ENCODE data around the gene PIAS2. TPM values are rescaled to one million over a fixed set of nuclear protein-coding genes. Genes with fewer than 3 reads are reported as not detected.
"Not testable (repeated sequence)": the region's sequence is repeated elsewhere in the genome, so short reads cannot be mapped to it uniquely, and the experiment has no call there.

Gene PIAS2
- polyA plus RNA-seq, 2 donors: 2.3 to 3.8 TPM

DNA sequence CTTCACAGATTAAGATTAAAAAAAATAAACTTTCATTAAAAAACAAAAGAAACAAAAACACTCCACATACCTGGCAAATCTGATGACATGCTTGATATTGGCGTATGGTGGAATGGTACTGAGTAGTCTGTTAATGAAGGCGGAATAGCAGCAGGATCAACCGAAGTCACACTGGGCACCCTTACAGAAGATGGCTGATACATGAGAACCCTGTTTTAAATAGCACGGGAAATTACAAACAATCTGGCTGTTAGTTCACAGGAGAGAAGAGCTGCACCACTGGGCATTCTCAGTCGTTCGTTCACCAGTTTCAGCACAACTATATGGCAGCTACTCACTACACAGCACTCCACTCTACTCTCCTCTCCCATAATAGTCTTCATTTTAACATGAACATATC lies 96.4 kb downstream of the PIAS2 start:
- Histone ChIP-seq H3K4me1 (ENCODE audit: control insufficient read depth in 2 of 2, insufficient read depth in 2 of 2, low read length in 1 of 2) (no peaks in the 10 kb centered on the region), H3K27ac (ENCODE audit: low read depth in 2 of 2, low read length in 1 of 2) (no peak overlapping the region), H3K9me3 (ENCODE audit: control insufficient read depth in 2 of 2, insufficient read depth in 1 of 2, low read depth in 1 of 2, low read length in 1 of 2) (no peaks in the 10 kb centered on the region), H3K4me3 (ENCODE audit: low read depth in 1 of 2, low read length in 2 of 2) (no peak overlapping the region), H3K36me3 (ENCODE audit: control insufficient read depth in 2 of 2, insufficient read depth in 2 of 2, low read length in 1 of 2) (peaks cover 2 to 3% of the 10 kb centered on the region in 2 donors), H3K27me3 (ENCODE audit: control insufficient read depth in 1 of 2, insufficient read depth in 2 of 2, low read length in 2 of 2) (no peaks in the 10 kb centered on the region)
- WGBS, 2 donors: 95 to 96% methylated on average over 6 of the region's 6 CpGs

DNA sequence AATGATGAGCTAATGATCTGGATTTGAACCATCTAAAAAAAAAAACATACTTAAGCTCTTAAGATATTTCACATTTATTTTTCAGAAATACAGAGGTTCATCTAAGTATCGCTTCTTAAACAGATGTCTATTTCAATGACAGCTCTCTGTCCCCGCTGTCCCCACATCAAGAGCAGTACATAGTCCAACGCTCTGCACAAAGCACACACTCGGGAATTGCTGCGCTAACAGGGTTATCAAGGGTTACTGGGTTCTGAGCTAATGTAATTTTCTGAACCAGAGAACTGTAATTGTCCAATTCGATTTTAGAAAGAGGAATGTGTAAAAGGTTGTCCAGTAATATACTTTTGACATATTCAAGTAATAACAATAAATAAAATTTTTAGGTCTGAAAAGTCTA lies 101.6 kb downstream of the PIAS2 start:
- WGBS, 2 donors: 93 to 96% methylated on average over 6 of the region's 6 CpGs
- Histone ChIP-seq H3K9me3 (ENCODE audit: control insufficient read depth in 2 of 2, insufficient read depth in 1 of 2, low read depth in 1 of 2, low read length in 1 of 2) (no peaks in the 10 kb centered on the region), H3K4me3 (ENCODE audit: low read depth in 1 of 2, low read length in 2 of 2) (no peak overlapping the region), H3K4me1 (ENCODE audit: control insufficient read depth in 2 of 2, insufficient read depth in 2 of 2, low read length in 1 of 2) (no peaks in the 10 kb centered on the region), H3K27me3 (ENCODE audit: control insufficient read depth in 1 of 2, insufficient read depth in 2 of 2, low read length in 2 of 2) (no peaks in the 10 kb centered on the region), H3K27ac (ENCODE audit: low read depth in 2 of 2, low read length in 1 of 2) (no peak overlapping the region), H3K36me3 (ENCODE audit: control insufficient read depth in 2 of 2, insufficient read depth in 2 of 2, low read length in 1 of 2) (peaks cover 0 to 3% of the 10 kb centered on the region in 2 donors)

DNA sequence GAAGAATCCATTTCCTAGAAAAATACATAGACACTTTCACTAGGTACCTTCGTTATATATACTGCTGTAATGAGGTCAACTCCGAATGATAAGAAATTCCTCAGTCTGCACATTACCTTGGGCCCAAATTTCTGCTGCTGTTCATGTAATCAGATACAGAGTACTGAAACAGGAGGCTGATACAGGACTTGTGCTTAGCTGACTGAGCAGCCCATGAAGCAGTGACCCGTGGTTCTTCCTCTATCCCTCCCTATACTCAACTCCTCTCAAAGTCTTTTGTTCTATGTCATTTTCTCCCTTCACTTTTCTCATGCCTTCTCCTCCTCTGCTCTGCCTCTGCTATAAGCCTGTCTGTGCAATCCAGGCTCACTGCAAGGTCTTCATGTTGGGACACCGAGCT lies 102.9 kb downstream of the PIAS2 start:
- H3K36me3 ChIP-seq (ENCODE audit: control insufficient read depth in 2 of 2, insufficient read depth in 2 of 2, low read length in 1 of 2): peaks cover 0 to 3% of the 10 kb centered on the region in 2 donors

DNA sequence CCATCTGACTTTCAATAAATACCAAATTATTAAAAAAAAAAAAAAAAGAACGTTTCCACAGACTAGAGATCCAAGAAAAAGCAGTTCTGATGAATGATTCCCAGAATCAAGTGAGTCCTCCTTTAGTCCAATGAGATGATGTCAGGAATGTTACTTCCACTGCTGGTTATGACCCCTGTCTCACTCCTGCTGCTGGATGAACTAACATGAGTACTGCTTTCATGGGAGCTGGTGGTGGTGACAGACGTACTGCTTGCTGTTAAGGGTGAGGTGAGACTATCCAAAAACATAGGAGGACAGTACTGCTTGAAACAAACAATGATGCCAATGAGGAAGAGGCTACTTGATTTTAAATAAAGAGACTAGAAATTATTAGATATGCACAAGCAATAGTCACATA lies 105.0 kb downstream of the PIAS2 start:
- Histone ChIP-seq H3K9me3 (ENCODE audit: control insufficient read depth in 2 of 2, insufficient read depth in 1 of 2, low read depth in 1 of 2, low read length in 1 of 2) (no peaks in the 10 kb centered on the region), H3K27ac (ENCODE audit: low read depth in 2 of 2, low read length in 1 of 2) (no peak overlapping the region), H3K36me3 (ENCODE audit: control insufficient read depth in 2 of 2, insufficient read depth in 2 of 2, low read length in 1 of 2) (peaks cover 0 to 3% of the 10 kb centered on the region in 2 donors), H3K4me1 (ENCODE audit: control insufficient read depth in 2 of 2, insufficient read depth in 2 of 2, low read length in 1 of 2) (no peaks in the 10 kb centered on the region), H3K27me3 (ENCODE audit: control insufficient read depth in 1 of 2, insufficient read depth in 2 of 2, low read length in 2 of 2) (no peaks in the 10 kb centered on the region), H3K4me3 (ENCODE audit: low read depth in 1 of 2, low read length in 2 of 2) (no peak overlapping the region)
- WGBS, 2 donors: 80 to 88% methylated on average over 2 of the region's 2 CpGs

More for the DNA sequence above, 102.9 kb downstream of the PIAS2 start:
- H3K27me3 ChIP-seq (ENCODE audit: control insufficient read depth in 1 of 2, insufficient read depth in 2 of 2, low read length in 2 of 2): no peaks in the 10 kb centered on the region
- H3K4me1 ChIP-seq (ENCODE audit: control insufficient read depth in 2 of 2, insufficient read depth in 2 of 2, low read length in 1 of 2): no peaks in the 10 kb centered on the region
- 94 to 96% methylated on average over 4 of the region's 4 CpGs for WGBS, 2 donors
- H3K9me3 ChIP-seq (ENCODE audit: control insufficient read depth in 2 of 2, insufficient read depth in 1 of 2, low read depth in 1 of 2, low read length in 1 of 2): no peaks in the 10 kb centered on the region
- no peak overlapping the region for H3K4me3 ChIP-seq (ENCODE audit: low read depth in 1 of 2, low read length in 2 of 2)
- H3K27ac ChIP-seq (ENCODE audit: low read depth in 2 of 2, low read length in 1 of 2): no peak overlapping the region

DNA sequence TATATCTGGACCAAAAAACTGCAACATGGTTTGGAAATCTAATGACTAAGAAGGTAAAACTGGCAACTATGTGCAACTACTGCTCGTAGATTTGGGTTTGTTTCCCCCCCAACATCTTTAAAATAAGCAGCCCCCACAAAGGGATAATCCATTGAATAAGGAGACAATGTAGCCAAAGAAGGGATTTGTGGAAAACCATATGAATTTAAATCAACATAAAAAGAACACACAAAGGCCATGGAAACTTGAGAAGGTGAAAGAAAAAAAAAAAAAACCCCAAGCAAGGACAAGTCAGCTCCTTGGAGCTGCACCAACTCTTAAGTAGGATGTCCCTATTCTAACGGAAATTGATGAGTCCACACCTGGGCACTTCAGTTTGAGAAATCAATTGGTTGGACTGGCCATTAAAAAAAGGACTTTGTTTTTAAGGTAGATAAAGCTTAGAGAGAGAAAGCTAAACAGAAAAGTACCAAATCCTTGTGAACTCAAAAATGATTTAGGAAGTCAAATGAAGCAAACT lies 106.8 kb downstream of the PIAS2 start:
- WGBS, 2 donors: 78 to 91% methylated on average over 2 of the region's 2 CpGs
- H3K36me3 ChIP-seq (ENCODE audit: control insufficient read depth in 2 of 2, insufficient read depth in 2 of 2, low read length in 1 of 2): peaks cover 0 to 3% of the 10 kb centered on the region in 2 donors
- no peaks in the 10 kb centered on the region for H3K27me3 ChIP-seq (ENCODE audit: control insufficient read depth in 1 of 2, insufficient read depth in 2 of 2, low read length in 2 of 2)
- no peak overlapping the region for H3K27ac ChIP-seq (ENCODE audit: low read depth in 2 of 2, low read length in 1 of 2)
- no peaks in the 10 kb centered on the region for H3K9me3 ChIP-seq (ENCODE audit: control insufficient read depth in 2 of 2, insufficient read depth in 1 of 2, low read depth in 1 of 2, low read length in 1 of 2)
- H3K4me1 ChIP-seq (ENCODE audit: control insufficient read depth in 2 of 2, insufficient read depth in 2 of 2, low read length in 1 of 2): no peaks in the 10 kb centered on the region
- no peak overlapping the region for H3K4me3 ChIP-seq (ENCODE audit: low read depth in 1 of 2, low read length in 2 of 2)

DNA sequence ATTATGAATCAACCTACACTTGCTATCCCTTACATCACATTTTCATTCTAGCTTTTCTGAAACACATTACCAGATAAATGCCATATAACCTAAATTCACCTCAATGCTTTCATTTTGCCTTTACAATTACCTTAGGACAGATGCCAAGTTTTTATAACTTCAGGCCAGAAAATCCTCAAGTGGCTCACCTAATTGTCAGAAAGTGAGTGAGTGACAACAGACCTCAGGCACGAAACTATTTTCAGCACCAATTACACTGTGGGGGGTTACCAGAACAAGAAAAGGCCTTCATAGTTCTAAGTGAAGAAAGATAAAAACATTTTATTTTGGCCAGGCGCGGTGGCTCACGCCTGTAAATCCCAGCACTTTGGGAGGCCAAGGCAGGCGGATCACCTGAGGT lies 108.2 kb downstream of the PIAS2 start:
- 97 to 99% methylated on average over 5 of the region's 5 CpGs for WGBS, 2 donors
- no peaks in the 10 kb centered on the region for H3K9me3 ChIP-seq (ENCODE audit: control insufficient read depth in 2 of 2, insufficient read depth in 1 of 2, low read depth in 1 of 2, low read length in 1 of 2)
- H3K4me1 ChIP-seq (ENCODE audit: control insufficient read depth in 2 of 2, insufficient read depth in 2 of 2, low read length in 1 of 2): no peaks in the 10 kb centered on the region
- no peak overlapping the region for H3K4me3 ChIP-seq (ENCODE audit: low read depth in 1 of 2, low read length in 2 of 2)
- H3K27ac ChIP-seq (ENCODE audit: low read depth in 2 of 2, low read length in 1 of 2): no peak overlapping the region
- H3K27me3 ChIP-seq (ENCODE audit: control insufficient read depth in 1 of 2, insufficient read depth in 2 of 2, low read length in 2 of 2): no peaks in the 10 kb centered on the region
- H3K36me3 ChIP-seq (ENCODE audit: control insufficient read depth in 2 of 2, insufficient read depth in 2 of 2, low read length in 1 of 2): no peaks in the 10 kb centered on the region

DNA sequence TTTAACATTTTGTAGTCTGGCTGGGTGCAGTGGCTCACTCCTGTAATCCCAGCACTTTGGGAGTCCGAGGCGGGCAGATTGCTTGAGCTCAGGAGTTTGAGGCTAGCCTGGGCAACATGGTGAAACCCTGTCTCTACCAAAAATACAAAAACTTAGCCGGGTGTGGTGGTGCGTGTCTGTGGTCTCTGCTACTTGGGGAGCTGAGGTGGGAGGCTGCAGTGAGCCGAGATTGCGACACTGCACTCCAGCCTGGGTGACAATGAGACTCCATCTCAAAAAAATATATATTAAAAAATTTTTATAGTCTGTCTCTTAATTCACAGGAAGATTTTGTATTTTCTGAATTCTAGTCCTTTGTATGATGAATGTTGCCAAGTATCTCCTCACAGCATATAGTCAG lies 121.4 kb downstream of the PIAS2 start:
- 91 to 93% methylated on average over 6 of the region's 6 CpGs for WGBS, 2 donors
- not testable (repeated sequence) for H3K4me1 ChIP-seq (ENCODE audit: control insufficient read depth in 2 of 2, insufficient read depth in 2 of 2, low read length in 1 of 2); H3K9me3 ChIP-seq (ENCODE audit: control insufficient read depth in 2 of 2, insufficient read depth in 1 of 2, low read depth in 1 of 2, low read length in 1 of 2); H3K4me3 ChIP-seq (ENCODE audit: low read depth in 1 of 2, low read length in 2 of 2); H3K27me3 ChIP-seq (ENCODE audit: control insufficient read depth in 1 of 2, insufficient read depth in 2 of 2, low read length in 2 of 2); H3K27ac ChIP-seq (ENCODE audit: low read depth in 2 of 2, low read length in 1 of 2); H3K36me3 ChIP-seq (ENCODE audit: control insufficient read depth in 2 of 2, insufficient read depth in 2 of 2, low read length in 1 of 2)

DNA sequence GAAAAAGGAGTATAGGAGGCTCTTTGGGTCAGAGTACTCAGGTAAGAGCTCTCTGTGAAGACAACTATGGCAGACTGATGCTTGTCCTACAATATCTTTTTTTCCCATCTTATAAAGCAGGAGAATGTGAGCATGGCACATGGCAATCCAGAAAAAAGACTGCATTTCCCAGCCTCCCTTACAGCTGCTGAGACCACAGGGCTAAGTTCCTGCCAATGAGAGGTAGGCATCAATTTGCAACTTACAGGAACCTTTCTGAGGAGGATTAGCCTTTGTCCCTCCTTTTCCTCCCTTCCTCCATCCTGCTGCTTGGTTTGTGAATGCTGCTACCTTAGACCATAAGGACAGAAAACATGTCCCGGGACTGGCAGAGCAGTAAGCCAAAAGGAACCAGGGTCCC lies 122.7 kb downstream of the PIAS2 start:
- Histone ChIP-seq H3K36me3 (ENCODE audit: control insufficient read depth in 2 of 2, insufficient read depth in 2 of 2, low read length in 1 of 2) (no peaks in the 10 kb centered on the region), H3K27ac (ENCODE audit: low read depth in 2 of 2, low read length in 1 of 2) (no peak overlapping the region), H3K9me3 (ENCODE audit: control insufficient read depth in 2 of 2, insufficient read depth in 1 of 2, low read depth in 1 of 2, low read length in 1 of 2) (peaks cover 0 to 2% of the 10 kb centered on the region in 2 donors), H3K4me3 (ENCODE audit: low read depth in 1 of 2, low read length in 2 of 2) (no peak overlapping the region), H3K4me1 (ENCODE audit: control insufficient read depth in 2 of 2, insufficient read depth in 2 of 2, low read length in 1 of 2) (no peaks in the 10 kb centered on the region), H3K27me3 (ENCODE audit: control insufficient read depth in 1 of 2, insufficient read depth in 2 of 2, low read length in 2 of 2) (no peaks in the 10 kb centered on the region)
- WGBS, 2 donors: 65 to 69% methylated on average over 1 of the region's 1 CpG

DNA sequence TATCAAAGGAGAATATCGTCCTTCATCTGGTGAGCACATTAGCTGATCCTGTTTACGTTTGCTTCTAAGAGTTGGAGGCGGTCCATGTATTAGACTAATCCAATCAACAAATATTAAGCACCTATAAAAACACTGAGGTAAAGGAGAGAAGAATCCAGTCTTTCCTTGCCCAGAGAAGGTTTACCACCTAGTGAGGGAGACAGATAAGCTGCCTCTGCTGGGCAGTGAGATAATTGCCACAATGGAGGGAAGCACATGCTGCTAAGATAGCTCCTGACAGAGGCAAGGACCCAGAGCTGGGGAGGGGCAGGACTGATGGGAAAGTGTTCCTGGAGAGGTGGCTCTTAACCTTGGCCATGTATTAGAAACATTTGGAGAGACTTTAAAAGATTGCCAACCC lies 123.7 kb downstream of the PIAS2 start:
- H3K27me3 ChIP-seq (ENCODE audit: control insufficient read depth in 1 of 2, insufficient read depth in 2 of 2, low read length in 2 of 2): no peaks in the 10 kb centered on the region
- no peaks in the 10 kb centered on the region for H3K4me1 ChIP-seq (ENCODE audit: control insufficient read depth in 2 of 2, insufficient read depth in 2 of 2, low read length in 1 of 2)
- H3K4me3 ChIP-seq (ENCODE audit: low read depth in 1 of 2, low read length in 2 of 2): no peak overlapping the region
- peaks cover 0 to 3% of the 10 kb centered on the region in 2 donors for H3K9me3 ChIP-seq (ENCODE audit: control insufficient read depth in 2 of 2, insufficient read depth in 1 of 2, low read depth in 1 of 2, low read length in 1 of 2)
- 61 to 75% methylated on average over 3 of the region's 3 CpGs for WGBS, 2 donors
- H3K27ac ChIP-seq (ENCODE audit: low read depth in 2 of 2, low read length in 1 of 2): no peak overlapping the region
- no peaks in the 10 kb centered on the region for H3K36me3 ChIP-seq (ENCODE audit: control insufficient read depth in 2 of 2, insufficient read depth in 2 of 2, low read length in 1 of 2)

DNA sequence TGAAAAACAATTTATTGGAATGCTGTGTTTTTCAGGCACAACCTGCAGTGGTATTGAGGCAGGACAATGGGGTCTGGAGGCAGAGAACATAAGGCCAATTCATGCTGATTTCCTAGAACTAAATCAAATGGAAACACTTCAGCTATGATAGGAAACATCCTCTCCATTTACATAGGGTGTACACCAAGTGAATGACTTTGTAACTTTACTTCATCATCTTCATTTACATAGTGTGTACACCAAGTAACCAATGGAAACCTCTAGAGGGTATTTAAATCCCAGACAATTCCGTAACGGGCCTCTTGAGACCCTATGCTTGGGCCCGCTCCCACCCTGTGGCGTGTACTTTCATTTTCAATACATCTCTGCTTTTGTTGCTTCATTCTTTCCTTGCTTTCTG lies 128.2 kb downstream of the PIAS2 start:
- no peak overlapping the region for H3K27ac ChIP-seq (ENCODE audit: low read depth in 2 of 2, low read length in 1 of 2)
- H3K27me3 ChIP-seq (ENCODE audit: control insufficient read depth in 1 of 2, insufficient read depth in 2 of 2, low read length in 2 of 2): no peaks in the 10 kb centered on the region
- WGBS, 2 donors: 88 to 93% methylated on average over 4 of the region's 4 CpGs
- no peaks in the 10 kb centered on the region for H3K4me1 ChIP-seq (ENCODE audit: control insufficient read depth in 2 of 2, insufficient read depth in 2 of 2, low read length in 1 of 2)
- H3K4me3 ChIP-seq (ENCODE audit: low read depth in 1 of 2, low read length in 2 of 2): no peak overlapping the region
- peaks cover 0 to 3% of the 10 kb centered on the region in 2 donors for H3K9me3 ChIP-seq (ENCODE audit: control insufficient read depth in 2 of 2, insufficient read depth in 1 of 2, low read depth in 1 of 2, low read length in 1 of 2)
- H3K36me3 ChIP-seq (ENCODE audit: control insufficient read depth in 2 of 2, insufficient read depth in 2 of 2, low read length in 1 of 2): no peaks in the 10 kb centered on the region
